WTC11 (cell line): ENCODE measurements around the gene HLA-F. TPM values are rescaled to one million over a fixed set of nuclear protein-coding genes. Genes with fewer than 3 reads are reported as not detected.

Experiments used
- ATAC-seq: fragments of 200-7000 bp; cut with Tn5 transposase; 2 replicates; pipeline ENCODE4 v1.10.0; 2021; ENCODE audit warnings: mild to moderate bottlenecking, moderate library complexity
- CTCF ChIA-PET: fragments of 300-600 bp; sonication (Branson Sonifier 250); formaldehyde crosslinking; loops from one replicate; lab custom pipeline; 2021; ENCODE audit warnings: antibody characterized with exemption; lab: Charles Lee
- POLR2A ChIA-PET: fragments of 350-600 bp; sonication (Branson Sonifier 250); formaldehyde crosslinking; loops from one replicate; lab custom pipeline; 2021; ENCODE audit warnings: antibody characterized with exemption; lab: Charles Lee
- DNase-seq: peaks from one replicate; pipeline ENCODE4 v3.0.0; 2021; ENCODE audit warnings: low spot score
- H3K27ac Mint-ChIP-seq: 2 replicates; pipeline ENCODE4 v1.8.0; 2021; ENCODE audit warnings: mixed read lengths
- H3K27me3 Mint-ChIP-seq: 2 replicates; pipeline ENCODE4 v1.8.0; 2021; ENCODE audit warnings: low read depth, mild to moderate bottlenecking, moderate library complexity, mixed read lengths
- H3K36me3 Mint-ChIP-seq: 2 replicates; pipeline ENCODE4 v1.8.0; 2021; ENCODE audit warnings: mixed read lengths
- H3K4me1 Mint-ChIP-seq: 2 replicates; pipeline ENCODE4 v1.8.0; 2022; ENCODE audit warnings: mixed read lengths
- H3K4me3 Mint-ChIP-seq: 2 replicates; pipeline ENCODE4 v1.8.0; 2021; ENCODE audit warnings: mild to moderate bottlenecking, moderate library complexity, mixed read lengths
- H3K9me3 Mint-ChIP-seq: 2 replicates; pipeline ENCODE4 v1.8.0; 2021; ENCODE audit warnings: mixed read lengths
- AFF4 ChIP-seq: sonication (generic); formaldehyde crosslinking; IDR thresholded peaks from 2 replicates; pipeline ENCODE4 v1.8.1; 2023; ENCODE audit warnings: mild to moderate bottlenecking, missing genetic modification reagents, borderline replicate concordance
- ARID4B ChIP-seq: sonication (generic); formaldehyde crosslinking; IDR thresholded peaks from 2 replicates; pipeline ENCODE4 v1.8.0; 2023; ENCODE audit warnings: missing genetic modification reagents, mild to moderate bottlenecking, borderline replicate concordance
- ATF3 ChIP-seq: sonication (generic); formaldehyde crosslinking; conservative IDR thresholded peaks from 2 replicates; pipeline ENCODE4 v1.8.1; 2022; ENCODE audit warnings: mild to moderate bottlenecking, missing genetic modification reagents
- CTCF ChIP-seq: fragments of 200-600 bp; IDR thresholded peaks from 2 replicates; pipeline ENCODE4 v1.8.0; 2022; ENCODE audit warnings: antibody characterized with exemption
- E2F1 ChIP-seq: sonication (generic); formaldehyde crosslinking; IDR thresholded peaks from 2 replicates; pipeline ENCODE4 v1.8.0; 2022; ENCODE audit warnings: mild to moderate bottlenecking, missing genetic modification reagents
- ETV6 ChIP-seq: sonication (generic); formaldehyde crosslinking; IDR thresholded peaks from 2 replicates; pipeline ENCODE4 v1.8.1; 2022; ENCODE audit warnings: mild to moderate bottlenecking, missing genetic modification reagents
- GRHL2 ChIP-seq: fragments of 250-450 bp; sonication (Bioruptor Pico); IDR thresholded peaks from 2 replicates; pipeline ENCODE4 v1.8.0; 2022; ENCODE audit warnings: mild to moderate bottlenecking, moderate library complexity; ENCODE audit not compliant: insufficient replicate concordance, severe bottlenecking
- JAZF1 ChIP-seq: fragments of 250-450 bp; sonication (Bioruptor Pico); IDR thresholded peaks from 2 replicates; pipeline ENCODE4 v1.9.0; 2021; ENCODE audit warnings: moderate library complexity, mild to moderate bottlenecking, inconsistent platforms
- MAX ChIP-seq: sonication (generic); formaldehyde crosslinking; IDR thresholded peaks from 2 replicates; pipeline ENCODE4 v1.8.0; 2022; ENCODE audit warnings: mild to moderate bottlenecking, missing genetic modification reagents
- MXD4 ChIP-seq: fragments of 250-450 bp; sonication (Bioruptor Pico); IDR thresholded peaks from 2 replicates; pipeline ENCODE4 v1.8.0; 2021; ENCODE audit warnings: mild to moderate bottlenecking, moderate library complexity, borderline replicate concordance
- NFYB ChIP-seq: sonication (generic); formaldehyde crosslinking; conservative IDR thresholded peaks from 2 replicates; pipeline ENCODE4 v1.8.0; 2022; ENCODE audit warnings: low read depth, missing genetic modification reagents
- USF1 ChIP-seq: sonication (generic); formaldehyde crosslinking; IDR thresholded peaks from 2 replicates; pipeline ENCODE4 v1.8.0; 2022; ENCODE audit warnings: mild to moderate bottlenecking, missing genetic modification reagents
- ZMAT4 ChIP-seq: fragments of 250-450 bp; sonication (Bioruptor Pico); IDR thresholded peaks from 2 replicates; pipeline ENCODE4 v1.9.0; 2021; ENCODE audit warnings: mild to moderate bottlenecking
- ZNF138 ChIP-seq: sonication (generic); formaldehyde crosslinking; conservative IDR thresholded peaks from 2 replicates; pipeline ENCODE4 v1.8.1; 2022; ENCODE audit warnings: mild to moderate bottlenecking, moderate library complexity, missing genetic modification reagents
- ZNF423 ChIP-seq: fragments of 250-450 bp; sonication (Bioruptor Pico); IDR thresholded peaks from 2 replicates; pipeline ENCODE4 v2.1.2; 2022; ENCODE audit warnings: mild to moderate bottlenecking, moderate library complexity
- ZNF512 ChIP-seq: sonication (generic); formaldehyde crosslinking; IDR thresholded peaks from 2 replicates; pipeline ENCODE4 v1.8.1; 2022; ENCODE audit warnings: missing genetic modification reagents, borderline replicate concordance
- total RNA-seq: library from RNA; stranded (reverse); gene quantifications from 3 replicates; pipeline ENCODE4 v1.2.3, GENCODE V29; 2021

The HLA-F gene
- total RNA-seq, 1 experiment from 2014 or later: 7.5 TPM

GRCh38 chr6:29729774-29730328 lies 6.6 kb downstream of the HLA-F start:
- Mint-ChIP-seq H3K9me3 (no peaks in the 10 kb centered on the region), H3K4me1 (no peaks in the 10 kb centered on the region), H3K36me3 (no peaks in the 10 kb centered on the region; the same call in 1 of the 2 replicates), H3K4me3 (no peak overlapping the region), H3K27me3 (peaks cover 65% of the 10 kb centered on the region), H3K27ac (no peak overlapping the region)
- ATAC-seq: no peak
- POLR2A ChIA-PET: no interaction called here
- DNase-seq: no peak
- CTCF ChIA-PET: no interaction called here
- TF ChIP-seq ATF3 (CRISPR knock-in tag): no peak
- no peak for TF ChIP-seq ZNF512 (CRISPR knock-in tag)
- TF ChIP-seq NFYB: no peak
- TF ChIP-seq ARID4B (CRISPR knock-in tag): no peak
- no peak for TF ChIP-seq MAX
- TF ChIP-seq JAZF1: no peak
- no peak for TF ChIP-seq GRHL2 (CRISPR knock-in tag)
- no peak for TF ChIP-seq USF1 (CRISPR knock-in tag)
- no peak for TF ChIP-seq E2F1
- no peak for TF ChIP-seq ZMAT4 (CRISPR knock-in tag)
- TF ChIP-seq ETV6 (CRISPR knock-in tag): no peak
- no peak for TF ChIP-seq MXD4 (CRISPR knock-in tag)
- TF ChIP-seq ZNF423 (CRISPR knock-in tag): no peak
- no peak for TF ChIP-seq CTCF
- TF ChIP-seq ZNF138 (CRISPR knock-in tag): no peak
- TF ChIP-seq AFF4 (CRISPR knock-in tag): no peak
